Gastroesophageal sphincter (tissue), 3 donors: ENCODE results near the gene TMED10.

Source experiments
- EP300 ChIP-seq: sonication (generic); formaldehyde crosslinking; IDR thresholded peaks from one replicate; pipeline ENCODE4 v1.6.1; 2017; ENCODE audit warnings: antibody characterized with exemption, mild to moderate bottlenecking
- POLR2A ChIP-seq, 2 donors: fragments of 450-650 bp; IDR thresholded peaks; one replicate each; pipeline ENCODE4 v1.6.1; 2017; ENCODE audit warnings: antibody characterized with exemption in 2 of 2, mild to moderate bottlenecking in 2 of 2, moderate library complexity in 1 of 2
- POLR2AphosphoS5 ChIP-seq: sonication (generic); formaldehyde crosslinking; IDR thresholded peaks from one replicate; pipeline ENCODE4 v1.6.1; 2017; ENCODE audit warnings: antibody characterized with exemption
- TF ChIP-seq, protein P1 (sequence below), 4 experiments: fragments of 200-600 bp in 2 of 4; fragments of 450-650 bp in 2 of 4; sonication (generic) in 1 of 4; IDR thresholded peaks; one replicate each; pipeline ENCODE4 v1.5.1; 2017 to 2019; ENCODE audit warnings: antibody characterized with exemption in 4 of 4, mild to moderate bottlenecking in 2 of 4, moderate library complexity in 2 of 4

DNA sequence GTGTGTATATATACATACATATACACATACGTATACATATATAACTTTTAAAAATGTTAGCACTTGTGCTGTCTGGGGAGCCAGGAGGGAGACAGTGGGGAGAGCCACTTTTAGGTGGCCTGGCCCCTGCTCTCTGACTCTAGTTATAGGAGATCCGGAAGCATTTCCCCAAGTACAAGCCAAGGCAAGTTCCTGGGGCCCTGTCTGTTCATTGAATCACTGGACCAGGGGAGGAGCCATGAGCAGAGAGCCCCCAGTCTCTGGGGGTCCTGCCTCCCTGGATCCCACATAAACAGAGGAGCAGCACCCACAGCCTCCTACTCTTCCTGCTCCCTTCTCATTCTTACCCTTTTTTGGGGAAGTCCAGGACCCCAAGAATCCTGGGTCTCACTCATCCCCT, 45.4 kb upstream of the TMED10 start:
- TF ChIP-seq, protein P1, sequence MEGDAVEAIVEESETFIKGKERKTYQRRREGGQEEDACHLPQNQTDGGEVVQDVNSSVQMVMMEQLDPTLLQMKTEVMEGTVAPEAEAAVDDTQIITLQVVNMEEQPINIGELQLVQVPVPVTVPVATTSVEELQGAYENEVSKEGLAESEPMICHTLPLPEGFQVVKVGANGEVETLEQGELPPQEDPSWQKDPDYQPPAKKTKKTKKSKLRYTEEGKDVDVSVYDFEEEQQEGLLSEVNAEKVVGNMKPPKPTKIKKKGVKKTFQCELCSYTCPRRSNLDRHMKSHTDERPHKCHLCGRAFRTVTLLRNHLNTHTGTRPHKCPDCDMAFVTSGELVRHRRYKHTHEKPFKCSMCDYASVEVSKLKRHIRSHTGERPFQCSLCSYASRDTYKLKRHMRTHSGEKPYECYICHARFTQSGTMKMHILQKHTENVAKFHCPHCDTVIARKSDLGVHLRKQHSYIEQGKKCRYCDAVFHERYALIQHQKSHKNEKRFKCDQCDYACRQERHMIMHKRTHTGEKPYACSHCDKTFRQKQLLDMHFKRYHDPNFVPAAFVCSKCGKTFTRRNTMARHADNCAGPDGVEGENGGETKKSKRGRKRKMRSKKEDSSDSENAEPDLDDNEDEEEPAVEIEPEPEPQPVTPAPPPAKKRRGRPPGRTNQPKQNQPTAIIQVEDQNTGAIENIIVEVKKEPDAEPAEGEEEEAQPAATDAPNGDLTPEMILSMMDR (IDR thresholded peaks at IDR 0.05) = no peak
- TF ChIP-seq POLR2A (IDR thresholded peaks at IDR 0.05) = no peak
- no peak for TF ChIP-seq POLR2AphosphoS5
- no peak for TF ChIP-seq EP300
